Measurements from ENCODE around the gene CNTN1. TPM values are rescaled to one million over a fixed set of nuclear protein-coding genes. Genes with fewer than 3 reads are reported as not detected.

CNTN1 gene
- total and polyA plus RNA-seq, 2 of the 4 experiments (the other 2 are of a cell fraction): 0.10 to 0.18 TPM

GRCh38 chr12:40733871-40734270 lies 41.6 kb downstream of the CNTN1 start:
- Histone ChIP-seq H3K9me1 (ENCODE audit: insufficient read depth, low read length) (no peaks in the 10 kb centered on the region), H3K27ac (ENCODE audit: insufficient read depth, low read length) (no peak overlapping the region), H2AFZ (replicated peaks; ENCODE audit: low read length, poor library complexity) (no peak overlapping the region), H3K9ac (ENCODE audit: low read depth, low read length) (no peak overlapping the region), H3K9me3 (ENCODE audit: control insufficient read depth, insufficient read depth, low read length) (no peaks in the 10 kb centered on the region), H2BK15ac (ENCODE audit: low read depth, low read length) (no peak overlapping the region), H3K23ac (ENCODE audit: low read depth, low read length) (no peak overlapping the region), H3K79me1 (ENCODE audit: low read depth in 1 of 2, low read length in 2 of 2) (no peaks in the 10 kb centered on the region), H3K4me3 (ENCODE audit: insufficient read depth, low read depth, low read length) (no peak overlapping the region), H4K91ac (ENCODE audit: insufficient read depth, low read depth, low read length) (no peak overlapping the region), H2AK5ac (ENCODE audit: low read depth, low read length) (no peak overlapping the region), H2AK9ac (replicated peaks; ENCODE audit: low read depth, low read length, poor library complexity) (no peak overlapping the region), H3K4me2 (ENCODE audit: low read depth, low read length) (no peak overlapping the region), H3K4ac (ENCODE audit: low read depth, low read length) (no peak overlapping the region), H2BK20ac (ENCODE audit: low read depth, low read length) (no peak overlapping the region), H3K18ac (ENCODE audit: low read depth, low read length) (no peak overlapping the region), H4K20me1 (ENCODE audit: insufficient read depth, low read length) (no peaks in the 10 kb centered on the region), H3K4me1 (ENCODE audit: control insufficient read depth, insufficient read depth, low read length) (no peaks in the 10 kb centered on the region), H4K5ac (ENCODE audit: low read depth, low read length) (no peak overlapping the region), H3K56ac (ENCODE audit: extremely low read depth, insufficient read depth, low read length) (no peak overlapping the region), H3K27me3 (ENCODE audit: control insufficient read depth, insufficient read depth, low read length) (no peaks in the 10 kb centered on the region), H4K8ac (ENCODE audit: low read depth in 2 of 2, low read length in 2 of 2) (no peak overlapping the region), H2BK5ac (ENCODE audit: low read depth, low read length, poor library complexity, severe bottlenecking) (no peak overlapping the region), H3K36me3 (ENCODE audit: control insufficient read depth, insufficient read depth, low read length) (no peaks in the 10 kb centered on the region), H2BK120ac (ENCODE audit: low read depth, low read length) (no peak overlapping the region), H3K14ac (replicated peaks; ENCODE audit: low read depth, low read length) (no peak overlapping the region)
- intact Hi-C loops (cut with micrococcal nuclease): loop anchor here (2.0 kb wide), 1 partner anchor 29 kb away; no protein-coding TSS in a partner anchor
- dilution Hi-C loops (cut with HindIII; ENCODE audit: low sequenced_read_pairs, unreplicated experiment): no loop called here
- TF ChIP-seq FOS (IDR thresholded peaks at IDR 0.05; ENCODE audit: low read depth, low read length): no peak
- no peak for TF ChIP-seq NFE2L2 (IDR thresholded peaks at IDR 0.05; ENCODE audit: low read depth, low read length)
- TF ChIP-seq BHLHE40 (IDR thresholded peaks at IDR 0.05; ENCODE audit: low read depth, low read length): no peak
- no peak for TF ChIP-seq RAD21 (IDR thresholded peaks at IDR 0.05; ENCODE audit: low read length)
- no peak for TF ChIP-seq POLR2A (IDR thresholded peaks at IDR 0.05; ENCODE audit: low read depth, low read length)
- no peak for TF ChIP-seq RFX5 (IDR thresholded peaks at IDR 0.05; ENCODE audit: low read depth, low read length)
- ChIA-PET POLR2A (ENCODE audit: unreplicated experiment) (no interaction called here), CTCF (no interaction called here)
- ATAC-seq (ENCODE audit: low read depth) (no peak), DNase-seq (no peak)
- in situ Hi-C loops (cut with MboI; ENCODE audit: low sequenced_read_pairs): no loop called here
- no TSS peak for BruUV-seq (replicated peaks)

All from IMR-90 (cell line).